Breast epithelium (tissue), 4 donors: ENCODE data around the gene IFNA1. TPM values are rescaled to one million over a fixed set of nuclear protein-coding genes. Genes with fewer than 3 reads are reported as not detected.

Experiments used
- DNase-seq, 2 donors: peaks; one replicate each; pipeline ENCODE4 v3.0.0-alpha.2; 2019; ENCODE audit warnings: low spot score in 2 of 2
- H3K27ac ChIP-seq, 2 donors: fragments of 200-600 bp; sonication (generic) in 1 of 2; one replicate each; pipeline ENCODE4 v1.5.1; 2016 to 2019; ENCODE audit warnings: mild to moderate bottlenecking in 1 of 2
- H3K27me3 ChIP-seq, 2 donors: fragments of 200-600 bp; sonication (generic) in 1 of 2; one replicate each; pipeline versions ENCODE4 v1.5.1 to v1.6.0; 2017 to 2019; ENCODE audit warnings: control low read depth in 1 of 2, mild to moderate bottlenecking in 1 of 2
- H3K36me3 ChIP-seq: fragments of 200-600 bp; one replicate; pipeline ENCODE4 v1.5.1; 2019
- H3K4me1 ChIP-seq, 2 donors: fragments of 200-600 bp; sonication (generic); one replicate each; pipeline ENCODE4 v1.5.1; 2016 to 2019; ENCODE audit warnings: control low read depth in 1 of 2
- H3K4me3 ChIP-seq, 3 donors: fragments of 200-600 bp; sonication (generic); 1 replicate in 2 of 3; 2 replicates in 1 of 3; pipeline ENCODE4 v1.5.1; 2016 to 2019; ENCODE audit warnings: mild to moderate bottlenecking in 3 of 3, moderate library complexity in 2 of 3
- H3K9me3 ChIP-seq, 2 donors: fragments of 200-600 bp; sonication (generic) in 1 of 2; one replicate each; pipeline ENCODE4 v1.5.1; 2016 to 2019; ENCODE audit warnings: control low read depth in 1 of 2
- CTCF ChIP-seq, 3 donors: fragments of 450-650 bp; IDR thresholded peaks; one replicate each; pipeline ENCODE4 v1.5.1; 2016 to 2017; ENCODE audit warnings: antibody characterized with exemption in 3 of 3, mild to moderate bottlenecking in 3 of 3, moderate library complexity in 3 of 3
- POLR2A ChIP-seq: fragments of 450-650 bp; IDR thresholded peaks from one replicate; pipeline ENCODE4 v1.6.1; 2016; ENCODE audit warnings: antibody characterized with exemption, mild to moderate bottlenecking, moderate library complexity
- POLR2AphosphoS5 ChIP-seq, 3 donors: sonication (generic); formaldehyde crosslinking; IDR thresholded peaks; one replicate each; pipeline ENCODE4 v1.6.1; 2017; ENCODE audit warnings: antibody characterized with exemption in 3 of 3
- intact Hi-C: fragments of 100-400 bp; cut with DNase I; formaldehyde crosslinking; loops from one replicate; pipeline ENCODE4 v1.15.1; 2023; ENCODE audit warnings: low total_unique reads
- total RNA-seq, 3 donors: library from RNA; depleted of rRNA; stranded (reverse); fragments of >200 nt; gene quantifications; one replicate each; pipeline ENCODE4 v1.1.0, GENCODE V29; 2016

Gene IFNA1
- total RNA-seq, 3 donors from 2014 or later, result not detected

GRCh38 chr9:21465138-21465537, 24.9 kb downstream of the IFNA1 start:
- no peaks in the 10 kb centered on the region for H3K4me1 ChIP-seq
- H3K27ac ChIP-seq, result no peak overlapping the region
- intact Hi-C loops, result no loop called here
- no peaks in the 10 kb centered on the region for H3K36me3 ChIP-seq
- no peak for DNase-seq
- TF ChIP-seq POLR2AphosphoS5 (IDR thresholded peaks at IDR 0.05) (no peak), CTCF (IDR thresholded peaks at IDR 0.05) (no peak), POLR2A (no peak)
- H3K4me3 ChIP-seq, result no peak overlapping the region
- no peaks in the 10 kb centered on the region for H3K9me3 ChIP-seq
- H3K27me3 ChIP-seq, result no peaks in the 10 kb centered on the region

- H3K4me1 ChIP-seq, result no peaks in the 10 kb centered on the region
- DNase-seq, result no peak
- no peak overlapping the region for H3K4me3 ChIP-seq
- H3K27me3 ChIP-seq, result no peaks in the 10 kb centered on the region
- intact Hi-C loops, result no loop called here
- TF ChIP-seq POLR2AphosphoS5 (IDR thresholded peaks at IDR 0.05), result no peak
- peak; percentile 23 to 63 (median 38) for TF ChIP-seq CTCF (IDR thresholded peaks at IDR 0.05)
- no peak overlapping the region for H3K27ac ChIP-seq
- no peaks in the 10 kb centered on the region for H3K36me3 ChIP-seq
- H3K9me3 ChIP-seq, result no peaks in the 10 kb centered on the region
Observed at GRCh38 chr9:21465859-21466518, 25.8 kb downstream of the IFNA1 start.

- H3K9me3 ChIP-seq, result no peaks in the 10 kb centered on the region
- H3K27ac ChIP-seq, result no peak overlapping the region
- DNase-seq, result no peak
- TF ChIP-seq CTCF (IDR thresholded peaks at IDR 0.05) (no peak), POLR2A (no peak), POLR2AphosphoS5 (IDR thresholded peaks at IDR 0.05) (no peak)
- H3K36me3 ChIP-seq, result no peaks in the 10 kb centered on the region
- intact Hi-C loops, result no loop called here
- H3K27me3 ChIP-seq, result no peaks in the 10 kb centered on the region
- no peak overlapping the region for H3K4me3 ChIP-seq
- no peaks in the 10 kb centered on the region for H3K4me1 ChIP-seq
Observed at GRCh38 chr9:21470126-21470525, 29.9 kb downstream of the IFNA1 start.

GRCh38 chr9:21473236-21473635, 33.0 kb downstream of the IFNA1 start:
- H3K4me1 ChIP-seq, result no peaks in the 10 kb centered on the region
- no peak overlapping the region for H3K27ac ChIP-seq
- intact Hi-C loops, result no loop called here
- TF ChIP-seq POLR2A, result no peak
- no peak for TF ChIP-seq POLR2AphosphoS5 (IDR thresholded peaks at IDR 0.05)
- no peak for TF ChIP-seq CTCF (IDR thresholded peaks at IDR 0.05)
- DNase-seq, result no peak
- no peaks in the 10 kb centered on the region for H3K9me3 ChIP-seq
- no peaks in the 10 kb centered on the region for H3K27me3 ChIP-seq
- no peaks in the 10 kb centered on the region for H3K36me3 ChIP-seq
- no peak overlapping the region for H3K4me3 ChIP-seq

- H3K4me1 ChIP-seq, result no peaks in the 10 kb centered on the region
- no peaks in the 10 kb centered on the region for H3K36me3 ChIP-seq
- H3K27ac ChIP-seq, result no peak overlapping the region
- H3K27me3 ChIP-seq, result no peaks in the 10 kb centered on the region
- no peak for DNase-seq
- H3K4me3 ChIP-seq, result no peak overlapping the region
- intact Hi-C loops, result no loop called here
- no peak for TF ChIP-seq POLR2A
- no peak for TF ChIP-seq CTCF (IDR thresholded peaks at IDR 0.05)
- no peak for TF ChIP-seq POLR2AphosphoS5 (IDR thresholded peaks at IDR 0.05)
- no peaks in the 10 kb centered on the region for H3K9me3 ChIP-seq
Observed at GRCh38 chr9:21477466-21477865, 37.2 kb downstream of the IFNA1 start.
